ENCODE data around the gene SHANK3. TPM values are rescaled to one million over a fixed set of nuclear protein-coding genes. Genes with fewer than 3 reads are reported as not detected.

The SHANK3 gene
- total RNA-seq (2021; fragmentation: NEBNext Ultra II Directional; extraction: Animal tissue kit (Norgen Biotek cat#: 25700)), result under 1 TPM; 0.65 to 0.97 (median 0.68) TPM
- long read RNA-seq, result 0 reads

DNA sequence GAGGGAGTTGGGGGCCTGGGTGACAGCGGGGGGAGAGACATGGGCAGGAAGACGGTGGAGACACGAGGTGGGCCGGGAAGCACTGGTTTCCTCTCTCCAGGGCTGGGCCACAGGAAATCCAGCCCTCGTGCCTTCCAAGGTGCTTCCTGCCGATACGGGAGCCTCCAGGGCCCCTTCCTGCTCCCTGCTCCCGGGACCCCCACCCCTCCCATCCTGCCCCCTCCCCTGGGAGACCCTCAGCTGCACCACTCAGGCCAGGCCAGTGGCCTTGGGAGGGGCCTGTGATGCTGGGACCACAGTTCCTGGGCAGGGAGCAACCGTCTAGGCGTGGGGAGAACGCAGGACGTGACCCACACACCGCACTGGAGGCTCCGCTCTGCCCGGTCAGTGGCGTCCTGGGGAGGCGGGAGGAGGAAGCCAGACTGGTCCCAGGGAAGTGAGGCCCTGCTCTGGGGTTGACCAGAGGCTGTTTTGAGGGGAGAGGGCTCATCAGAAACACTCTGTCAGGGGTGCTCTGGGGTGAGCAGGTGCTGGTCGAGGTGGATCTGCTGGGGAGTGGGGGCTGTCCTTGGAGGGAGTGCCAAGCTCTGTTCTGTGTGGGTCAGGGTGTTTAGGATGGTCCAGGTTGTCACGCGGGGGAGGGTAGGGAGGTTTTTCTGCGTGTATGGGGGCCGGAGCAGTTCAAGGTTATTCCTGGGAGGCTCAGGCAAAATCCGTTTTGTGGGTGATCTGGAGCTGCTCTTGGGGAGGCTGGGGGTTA, at the start of gene SHANK3:
SHANK3 (plus strand) TSS at position 353 of the 760 bp plus-strand sequence.
- no peaks in the 10 kb centered on the region for H3K4me1 Mint-ChIP-seq (ENCODE audit: low read depth)
- H3K27ac Mint-ChIP-seq, result no peak within 1 kb of the TSS
- peaks cover 40% of the 10 kb centered on the region for H3K27me3 Mint-ChIP-seq (ENCODE audit: insufficient read depth)
- no peaks in the 10 kb centered on the region for H3K36me3 Mint-ChIP-seq (ENCODE audit: low read depth)
- TF ChIP-seq, protein P1, sequence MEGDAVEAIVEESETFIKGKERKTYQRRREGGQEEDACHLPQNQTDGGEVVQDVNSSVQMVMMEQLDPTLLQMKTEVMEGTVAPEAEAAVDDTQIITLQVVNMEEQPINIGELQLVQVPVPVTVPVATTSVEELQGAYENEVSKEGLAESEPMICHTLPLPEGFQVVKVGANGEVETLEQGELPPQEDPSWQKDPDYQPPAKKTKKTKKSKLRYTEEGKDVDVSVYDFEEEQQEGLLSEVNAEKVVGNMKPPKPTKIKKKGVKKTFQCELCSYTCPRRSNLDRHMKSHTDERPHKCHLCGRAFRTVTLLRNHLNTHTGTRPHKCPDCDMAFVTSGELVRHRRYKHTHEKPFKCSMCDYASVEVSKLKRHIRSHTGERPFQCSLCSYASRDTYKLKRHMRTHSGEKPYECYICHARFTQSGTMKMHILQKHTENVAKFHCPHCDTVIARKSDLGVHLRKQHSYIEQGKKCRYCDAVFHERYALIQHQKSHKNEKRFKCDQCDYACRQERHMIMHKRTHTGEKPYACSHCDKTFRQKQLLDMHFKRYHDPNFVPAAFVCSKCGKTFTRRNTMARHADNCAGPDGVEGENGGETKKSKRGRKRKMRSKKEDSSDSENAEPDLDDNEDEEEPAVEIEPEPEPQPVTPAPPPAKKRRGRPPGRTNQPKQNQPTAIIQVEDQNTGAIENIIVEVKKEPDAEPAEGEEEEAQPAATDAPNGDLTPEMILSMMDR (IDR thresholded peaks at IDR 0.05), result no peak
- DNase-seq, result no peak
- H3K9me3 Mint-ChIP-seq, result peaks cover under 1% of the 10 kb centered on the region; the same call in 1 of the 2 replicates
- H3K4me3 Mint-ChIP-seq, result no peak within 1 kb of the TSS

DNA sequence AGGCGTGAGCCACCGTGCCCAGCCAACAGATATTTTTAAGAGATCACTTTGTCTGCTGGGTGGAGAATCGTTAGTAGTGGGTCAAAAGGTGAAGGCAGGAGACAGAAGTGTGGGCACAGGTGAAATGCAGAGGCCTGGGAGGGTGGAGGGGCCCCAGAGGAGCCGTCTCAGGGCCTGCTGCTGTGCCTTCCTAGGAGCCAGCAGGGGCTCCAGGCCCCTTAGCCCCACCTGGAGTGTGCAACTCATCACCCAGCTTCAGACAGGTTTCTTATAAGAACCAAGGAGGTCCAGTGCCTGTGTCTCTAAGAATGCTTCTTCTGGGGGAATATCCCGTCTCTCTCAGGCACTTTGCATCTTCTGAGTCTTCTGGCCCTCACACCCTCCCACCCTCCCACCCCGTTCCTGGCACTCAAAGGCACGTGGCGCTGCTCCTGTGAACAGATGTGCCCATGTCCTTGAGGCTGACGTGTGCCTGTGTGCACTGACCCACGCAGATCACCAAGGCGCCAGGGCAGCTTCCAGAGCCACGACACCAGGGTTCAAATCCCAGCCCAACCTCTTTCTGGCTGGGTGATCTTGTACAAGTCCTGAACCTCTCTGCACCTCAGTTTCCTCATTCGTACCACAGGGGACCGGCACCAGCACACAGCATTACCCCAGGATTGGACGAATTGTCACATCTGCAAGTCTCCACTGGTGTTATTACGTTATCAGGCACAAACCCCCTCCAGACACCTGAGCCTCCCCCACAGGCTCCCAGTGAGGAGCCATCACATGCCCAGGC, 48.1 kb upstream of the SHANK3 start:
- no peak overlapping the region for H3K4me3 Mint-ChIP-seq
- no peak overlapping the region for H3K27ac Mint-ChIP-seq
- DNase-seq, result no peak
- H3K36me3 Mint-ChIP-seq (ENCODE audit: low read depth), result no peaks in the 10 kb centered on the region
- no peaks in the 10 kb centered on the region; the same call in none of the 2 replicates for H3K27me3 Mint-ChIP-seq (ENCODE audit: insufficient read depth)
- H3K4me1 Mint-ChIP-seq (ENCODE audit: low read depth), result peaks cover 33% of the 10 kb centered on the region
- H3K9me3 Mint-ChIP-seq, result no peaks in the 10 kb centered on the region
- TF ChIP-seq, protein P1 (IDR thresholded peaks at IDR 0.05), result no peak

DNA sequence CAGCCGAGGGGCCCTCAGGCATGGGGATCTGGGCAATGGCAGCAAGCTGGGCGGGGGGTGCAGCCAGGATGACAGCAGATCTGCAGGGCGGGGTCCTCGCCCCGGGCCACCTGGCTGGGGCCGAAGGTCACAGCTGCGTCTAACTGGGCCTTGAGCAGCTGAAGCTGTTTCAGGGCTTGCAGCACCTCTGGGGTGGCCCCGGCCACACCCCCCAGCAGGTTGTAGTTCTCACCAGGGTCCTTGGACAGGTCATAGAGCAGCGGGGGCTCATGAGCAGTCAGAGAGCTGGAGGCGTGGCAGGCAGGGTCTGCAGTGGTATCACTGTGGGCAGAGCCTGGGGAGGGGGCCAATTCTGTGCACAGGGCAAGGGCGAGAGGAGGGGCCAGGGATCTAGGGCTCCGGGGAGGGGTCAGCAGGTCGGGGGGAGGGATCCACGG, 47.5 kb upstream of the SHANK3 start:
- Mint-ChIP-seq H3K4me1 (ENCODE audit: low read depth) (peaks cover 31% of the 10 kb centered on the region), H3K4me3 (no peak overlapping the region), H3K36me3 (ENCODE audit: low read depth) (no peaks in the 10 kb centered on the region), H3K9me3 (no peaks in the 10 kb centered on the region), H3K27ac (no peak overlapping the region), H3K27me3 (ENCODE audit: insufficient read depth) (peaks cover 2% of the 10 kb centered on the region)
- DNase-seq, result no peak
- TF ChIP-seq, protein P1 (IDR thresholded peaks at IDR 0.05), result no peak

DNA sequence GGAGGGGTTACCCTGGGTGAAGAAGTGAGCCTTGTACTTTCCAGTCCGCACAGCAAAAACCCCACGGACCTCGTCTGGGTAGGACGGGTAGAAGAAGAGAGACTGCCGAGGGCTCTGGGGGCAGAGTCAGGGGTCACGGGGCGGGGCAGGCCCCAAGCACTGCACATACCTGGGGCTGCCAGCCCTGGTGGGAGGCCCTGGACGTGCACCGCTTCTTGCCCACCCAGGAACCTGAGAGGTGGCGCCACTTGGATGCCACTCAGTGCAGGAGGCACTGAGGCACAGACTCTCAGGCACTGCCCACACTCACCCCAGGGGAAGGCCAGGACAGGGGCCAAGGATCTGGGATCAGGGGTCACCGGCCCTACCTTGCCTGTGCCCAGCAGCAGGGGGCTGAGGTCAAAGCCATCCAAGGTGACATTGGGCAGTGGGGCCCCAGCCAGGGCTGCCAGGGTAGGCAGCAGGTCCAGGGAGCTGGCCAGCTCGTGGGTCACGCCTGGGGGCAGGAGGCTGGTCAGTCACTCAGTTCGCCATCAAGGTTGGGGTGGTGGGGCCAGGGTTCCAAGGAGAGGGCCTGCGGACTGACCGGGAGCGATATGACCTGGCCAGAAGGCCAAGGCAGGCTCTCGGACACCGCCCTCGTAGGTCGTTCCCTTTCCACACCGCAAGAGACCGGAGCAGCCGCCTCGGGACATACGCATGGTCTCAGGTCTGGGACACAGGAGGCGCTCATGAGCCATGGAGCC, 46.9 kb upstream of the SHANK3 start:
- Mint-ChIP-seq H3K9me3 (no peaks in the 10 kb centered on the region), H3K4me3 (no peak overlapping the region), H3K27ac (no peak overlapping the region), H3K27me3 (ENCODE audit: insufficient read depth) (peaks cover 2% of the 10 kb centered on the region), H3K36me3 (ENCODE audit: low read depth) (no peaks in the 10 kb centered on the region), H3K4me1 (ENCODE audit: low read depth) (peaks cover 30% of the 10 kb centered on the region)
- TF ChIP-seq, protein P1 (IDR thresholded peaks at IDR 0.05), result peak; percentile 41; the same call in 1 of the 2 replicates
- no peak for DNase-seq

DNA sequence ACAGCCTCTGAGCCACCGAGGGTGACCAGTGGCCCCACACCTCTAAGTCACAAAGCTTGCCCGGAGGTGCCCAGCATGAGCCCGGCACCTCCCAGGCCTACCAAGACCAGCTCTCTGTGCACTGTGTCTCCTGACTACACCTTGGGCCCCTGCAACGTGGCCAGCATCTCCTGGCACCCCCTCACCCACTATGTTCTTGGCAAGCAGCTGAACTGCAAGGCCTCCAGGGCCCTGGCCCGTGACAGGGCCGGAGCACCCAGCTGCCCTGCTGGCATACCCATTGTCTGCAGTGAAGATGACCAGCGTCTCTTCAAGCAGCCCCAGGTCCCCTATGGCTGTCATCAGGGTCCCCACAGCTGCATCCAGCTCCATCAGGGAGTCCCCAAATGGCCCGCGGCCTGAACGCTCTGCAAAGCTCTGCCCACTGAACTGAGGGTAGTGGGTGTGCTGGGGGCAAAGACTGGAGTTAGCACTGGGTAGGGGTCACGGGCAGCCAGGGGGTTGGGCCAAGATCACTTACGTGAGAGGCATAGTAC, 46.2 kb upstream of the SHANK3 start:
- peaks cover 24% of the 10 kb centered on the region for H3K4me1 Mint-ChIP-seq (ENCODE audit: low read depth)
- no peaks in the 10 kb centered on the region for H3K9me3 Mint-ChIP-seq
- no peaks in the 10 kb centered on the region for H3K36me3 Mint-ChIP-seq (ENCODE audit: low read depth)
- peaks cover 2% of the 10 kb centered on the region for H3K27me3 Mint-ChIP-seq (ENCODE audit: insufficient read depth)
- DNase-seq, result no peak
- peak overlapping the region; percentile 61 for H3K4me3 Mint-ChIP-seq
- TF ChIP-seq, protein P1 (IDR thresholded peaks at IDR 0.05), result no peak
- H3K27ac Mint-ChIP-seq, result no peak overlapping the region
